Measurements from ENCODE around the gene ADAMTS4.

GRCh38 chr1:161214369-161214768 is 15.5 kb upstream of the ADAMTS4 start:
- TF ChIP-seq CTCF (IDR thresholded peaks at IDR 0.05) (no peak), ZFX (IDR thresholded peaks at IDR 0.05; ENCODE audit: borderline replicate concordance) (no peak)

Measured in 22Rv1 (cell line).